Caki2 (cell line): ENCODE results near the gene SKAP1. TPM values are rescaled to one million over a fixed set of nuclear protein-coding genes. Genes with fewer than 3 reads are reported as not detected.
"Not testable (repeated sequence)": the region's sequence is repeated elsewhere in the genome, so short reads cannot be mapped to it uniquely, and the experiment has no call there.

ENCODE experiments used
- DNase-seq: peaks from one replicate; pipeline ENCODE4 v3.0.0-alpha.2; 2015; ENCODE audit warnings: low read depth
- in situ Hi-C: cut with HindIII; loops from 2 replicates; pipeline ENCODE4 v1.10.0; 2016; ENCODE audit warnings: low sequenced_read_pairs, low pct_unique_long_range_greater_than_20kb, mixed read lengths
- total RNA-seq: library from RNA; depleted of rRNA; stranded (reverse); fragments of >200 nt; shearing (Covaris generic); gene quantifications from 2 replicates; pipeline ENCODE4 v1.2.3, GENCODE V29; 2014; ENCODE audit warnings: low replicate concordance

Gene SKAP1
- total RNA-seq, 1 experiment from 2014 or later = 0.88 TPM

- no peak for DNase-seq
- in situ Hi-C loops = no loop called here
Measured at GRCh38 chr17:48426761-48427500, 3.1 kb downstream of the SKAP1 start.

GRCh38 chr17:48426019-48426665 is 3.9 kb downstream of the SKAP1 start:
- in situ Hi-C loops = no loop called here
- no peak for DNase-seq

GRCh38 chr17:48422060-48422459 is 8.0 kb downstream of the SKAP1 start:
- peak; percentile 51 for DNase-seq
- in situ Hi-C loops = not testable (repeated sequence)

- in situ Hi-C loops = no loop called here
- DNase-seq = no peak
Measured at GRCh38 chr17:48420823-48421222, 9.2 kb downstream of the SKAP1 start.

GRCh38 chr17:48416971-48417370 is 13.0 kb downstream of the SKAP1 start:
- in situ Hi-C loops = no loop called here
- no peak for DNase-seq

GRCh38 chr17:48413613-48414405 is 16.2 kb downstream of the SKAP1 start:
- in situ Hi-C loops = no loop called here
- DNase-seq = no peak

GRCh38 chr17:48412841-48413240 is 17.2 kb downstream of the SKAP1 start:
- in situ Hi-C loops = no loop called here
- no peak for DNase-seq

- in situ Hi-C loops, DNase-seq: not testable (repeated sequence)
Measured at GRCh38 chr17:48410821-48411220, 19.2 kb downstream of the SKAP1 start.

- in situ Hi-C loops = no loop called here
- DNase-seq = no peak
Measured at GRCh38 chr17:48409607-48410006, 20.4 kb downstream of the SKAP1 start.

GRCh38 chr17:48406936-48407567 is 23.0 kb downstream of the SKAP1 start:
- DNase-seq = no peak
- in situ Hi-C loops = no loop called here

- in situ Hi-C loops = no loop called here
- DNase-seq = no peak
Measured at GRCh38 chr17:48394821-48395220, 35.2 kb downstream of the SKAP1 start.

GRCh38 chr17:48393283-48393682 is 36.7 kb downstream of the SKAP1 start:
- DNase-seq = no peak
- in situ Hi-C loops = no loop called here

GRCh38 chr17:48392857-48393256 is 37.2 kb downstream of the SKAP1 start:
- in situ Hi-C loops = no loop called here
- no peak for DNase-seq

- no peak for DNase-seq
- in situ Hi-C loops = no loop called here
Measured at GRCh38 chr17:48391444-48391843, 38.6 kb downstream of the SKAP1 start.

GRCh38 chr17:48389903-48390302 is 40.1 kb downstream of the SKAP1 start:
- in situ Hi-C loops = no loop called here

GRCh38 chr17:48388955-48389743 is 40.9 kb downstream of the SKAP1 start:
- in situ Hi-C loops = no loop called here
- DNase-seq = no peak

More at GRCh38 chr17:48389903-48390302, 40.1 kb downstream of the SKAP1 start:
- DNase-seq = no peak

- in situ Hi-C loops = no loop called here
- DNase-seq = no peak
Measured at GRCh38 chr17:48386826-48387225, 43.2 kb downstream of the SKAP1 start.

- no peak for DNase-seq
- in situ Hi-C loops = no loop called here
Measured at GRCh38 chr17:48385319-48385718, 44.7 kb downstream of the SKAP1 start.
